AG04449 (cell line): ENCODE measurements around the gene CASK.

Experiments
- CTCF ChIA-PET: fragments of 350-600 bp; formaldehyde crosslinking; extraction: SDS; loops from one replicate; lab custom pipeline; 2021; ENCODE audit warnings: antibody characterized with exemption; lab: Yijun Ruan, JAX
- POLR2A ChIA-PET: fragments of 400-600, 350-600 bp; formaldehyde crosslinking; extraction: SDS; loops from one replicate; lab custom pipeline; 2020; ENCODE audit warnings: antibody characterized with exemption, inconsistent platforms; lab: Yijun Ruan, JAX
- DNase-seq: peaks from one replicate; pipeline ENCODE4 v3.0.0-alpha.2; 2010; ENCODE audit warnings: low read depth, low spot score
- H3K4me3 ChIP-seq: 2 replicates; pipeline ENCODE4 v1.5.1; 2011; ENCODE audit warnings: low read depth, mild to moderate bottlenecking, control low read depth, low read length
- CTCF ChIP-seq: IDR thresholded peaks from one replicate; pipeline ENCODE4 v1.5.1; 2011; ENCODE audit warnings: mild to moderate bottlenecking, moderate library complexity, low read length, control low read depth, inconsistent platforms; ENCODE audit not compliant: insufficient read depth; ENCODE audit errors: missing control alignments

CASK gene

GRCh38 chrX:41474726-41475100 lies 448.6 kb downstream of the CASK start:
- H3K4me3 ChIP-seq: no peak overlapping the region
- POLR2A ChIA-PET: no interaction called here
- CTCF ChIA-PET: no interaction called here
- no peak for TF ChIP-seq CTCF
- no peak for DNase-seq

- CTCF ChIA-PET: no interaction called here
- H3K4me3 ChIP-seq: no peak overlapping the region
- POLR2A ChIA-PET: no interaction called here
- DNase-seq: no peak
- TF ChIP-seq CTCF: no peak
These were observed 449.2 kb downstream of the CASK start for GRCh38 chrX:41473936-41474725.

GRCh38 chrX:41472231-41472815 lies 451.0 kb downstream of the CASK start:
- TF ChIP-seq CTCF: no peak
- CTCF ChIA-PET: no interaction called here
- DNase-seq: no peak
- POLR2A ChIA-PET: no interaction called here
- H3K4me3 ChIP-seq: no peak overlapping the region

GRCh38 chrX:41471786-41472185 lies 451.6 kb downstream of the CASK start:
- ChIA-PET POLR2A (no interaction called here), CTCF (no interaction called here)
- no peak overlapping the region for H3K4me3 ChIP-seq
- TF ChIP-seq CTCF: no peak
- no peak for DNase-seq

GRCh38 chrX:41470706-41471105 lies 452.6 kb downstream of the CASK start:
- CTCF ChIA-PET: no interaction called here
- no peak overlapping the region for H3K4me3 ChIP-seq
- DNase-seq: no peak
- TF ChIP-seq CTCF: no peak
- POLR2A ChIA-PET: no interaction called here

- POLR2A ChIA-PET: interaction anchor here (0.6 kb wide), 2 partner anchors 70 to 128 kb away, joined by 3 read pairs; no protein-coding TSS in a partner anchor
- H3K4me3 ChIP-seq: no peak overlapping the region
- no peak for TF ChIP-seq CTCF
- DNase-seq: no peak
- CTCF ChIA-PET: no interaction called here
These were observed 454.6 kb downstream of the CASK start for GRCh38 chrX:41468647-41469323.
